AG10803 (cell line): ENCODE data around the gene RABGGTA.

Experiments
- DNase-seq: peaks from one replicate; pipeline ENCODE4 v3.0.0; 2010; ENCODE audit warnings: low read depth
- H3K4me3 ChIP-seq: 2 replicates; pipeline ENCODE4 v1.5.1; 2011; ENCODE audit warnings: mild to moderate bottlenecking, low read length, control low read depth
- TF ChIP-seq, protein P1 (sequence below): conservative IDR thresholded peaks from 2 replicates; pipeline ENCODE4 v1.5.1; 2011; ENCODE audit warnings: mild to moderate bottlenecking, low read length, control low read depth, inconsistent platforms

The RABGGTA gene

DNA sequence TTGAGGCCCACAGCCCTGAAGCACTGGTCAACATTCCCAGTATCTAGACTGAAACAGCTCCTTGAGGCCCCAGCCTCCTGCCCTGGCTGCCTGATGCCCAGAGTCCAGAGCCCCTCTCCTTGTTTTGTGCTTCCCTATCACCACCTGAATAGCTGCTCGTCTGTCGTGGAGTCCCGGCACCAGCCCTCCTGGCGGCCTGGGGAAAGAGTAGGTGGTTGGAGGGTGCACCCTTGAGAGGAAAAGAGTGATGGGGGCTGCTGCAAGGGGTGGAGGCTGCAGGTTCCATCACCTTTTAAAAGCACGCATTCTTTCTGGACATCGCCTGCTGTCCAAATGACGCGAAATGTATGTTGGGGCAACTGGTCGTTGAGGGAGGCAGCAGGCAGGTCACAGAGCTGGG, 3.2 kb downstream of the RABGGTA start:
- H3K4me3 ChIP-seq, result no peak overlapping the region
- TF ChIP-seq, protein P1, sequence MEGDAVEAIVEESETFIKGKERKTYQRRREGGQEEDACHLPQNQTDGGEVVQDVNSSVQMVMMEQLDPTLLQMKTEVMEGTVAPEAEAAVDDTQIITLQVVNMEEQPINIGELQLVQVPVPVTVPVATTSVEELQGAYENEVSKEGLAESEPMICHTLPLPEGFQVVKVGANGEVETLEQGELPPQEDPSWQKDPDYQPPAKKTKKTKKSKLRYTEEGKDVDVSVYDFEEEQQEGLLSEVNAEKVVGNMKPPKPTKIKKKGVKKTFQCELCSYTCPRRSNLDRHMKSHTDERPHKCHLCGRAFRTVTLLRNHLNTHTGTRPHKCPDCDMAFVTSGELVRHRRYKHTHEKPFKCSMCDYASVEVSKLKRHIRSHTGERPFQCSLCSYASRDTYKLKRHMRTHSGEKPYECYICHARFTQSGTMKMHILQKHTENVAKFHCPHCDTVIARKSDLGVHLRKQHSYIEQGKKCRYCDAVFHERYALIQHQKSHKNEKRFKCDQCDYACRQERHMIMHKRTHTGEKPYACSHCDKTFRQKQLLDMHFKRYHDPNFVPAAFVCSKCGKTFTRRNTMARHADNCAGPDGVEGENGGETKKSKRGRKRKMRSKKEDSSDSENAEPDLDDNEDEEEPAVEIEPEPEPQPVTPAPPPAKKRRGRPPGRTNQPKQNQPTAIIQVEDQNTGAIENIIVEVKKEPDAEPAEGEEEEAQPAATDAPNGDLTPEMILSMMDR, result no peak
- DNase-seq, result no peak

DNA sequence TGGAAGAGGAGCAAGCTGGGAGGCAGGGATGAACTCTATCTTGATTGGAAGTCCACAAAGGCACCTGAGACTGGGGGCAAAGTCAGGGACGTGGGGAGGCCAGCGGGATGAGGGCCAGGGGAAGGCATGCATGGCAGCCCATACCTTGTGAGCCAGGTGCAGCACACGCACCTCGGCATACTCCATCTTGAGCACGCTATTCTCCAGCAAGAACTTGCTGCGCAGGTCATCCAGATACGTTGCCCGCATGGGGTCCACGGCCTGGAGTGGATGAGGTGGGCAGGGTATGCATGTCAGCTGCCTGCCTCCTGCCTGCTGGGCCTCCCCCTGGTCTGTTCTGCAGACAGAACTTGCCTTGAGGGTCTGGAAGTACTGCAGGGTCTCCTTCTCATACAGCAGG, 3.9 kb downstream of the RABGGTA start:
- H3K4me3 ChIP-seq, result no peak overlapping the region
- TF ChIP-seq, protein P1, result no peak
- DNase-seq, result no peak

DNA sequence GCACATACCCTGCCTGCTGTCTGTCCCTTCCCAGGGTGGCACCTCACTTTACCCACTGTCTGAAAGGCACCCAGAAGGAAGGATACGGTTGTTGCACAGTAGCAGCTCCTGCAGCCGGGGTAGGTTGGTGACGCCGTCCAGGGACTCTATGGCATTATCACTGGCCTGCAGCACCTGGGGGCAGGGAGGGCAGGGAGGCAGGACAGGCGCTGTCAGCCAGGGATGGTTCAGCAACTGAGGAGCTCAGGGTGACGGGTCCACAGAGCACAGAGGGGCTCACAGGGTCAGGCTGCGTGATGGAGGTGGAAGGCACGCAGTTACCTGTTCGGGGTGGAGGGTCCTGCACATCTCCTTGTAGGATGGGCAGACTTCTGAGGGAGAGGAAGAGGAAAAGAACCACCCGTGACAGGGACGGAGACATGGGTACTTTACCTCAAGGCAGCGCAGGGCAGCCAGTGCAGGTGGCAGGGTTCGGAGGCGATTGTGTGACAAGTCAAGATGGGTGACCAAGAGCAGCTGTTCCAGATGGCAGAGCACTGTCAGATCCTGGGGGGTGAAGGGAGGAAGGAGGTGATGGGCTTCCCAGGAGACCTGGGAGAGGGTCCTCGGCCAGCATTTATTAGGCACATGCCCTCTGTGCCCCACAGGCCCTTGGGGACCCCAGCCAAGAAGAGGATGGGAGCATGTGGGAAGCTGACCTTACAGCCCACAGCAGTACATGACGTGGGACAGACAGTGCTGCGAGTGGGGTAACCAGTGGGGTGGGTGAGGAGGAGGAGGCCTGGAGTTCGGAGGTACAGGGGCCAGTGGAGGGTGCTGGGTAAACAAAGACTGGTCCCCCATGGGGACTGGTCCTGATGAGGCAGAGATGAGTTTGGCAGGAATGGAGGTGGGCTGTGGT, 4.8 kb downstream of the RABGGTA start:
- TF ChIP-seq, protein P1, result no peak
- DNase-seq, result no peak
- no peak overlapping the region for H3K4me3 ChIP-seq

DNA sequence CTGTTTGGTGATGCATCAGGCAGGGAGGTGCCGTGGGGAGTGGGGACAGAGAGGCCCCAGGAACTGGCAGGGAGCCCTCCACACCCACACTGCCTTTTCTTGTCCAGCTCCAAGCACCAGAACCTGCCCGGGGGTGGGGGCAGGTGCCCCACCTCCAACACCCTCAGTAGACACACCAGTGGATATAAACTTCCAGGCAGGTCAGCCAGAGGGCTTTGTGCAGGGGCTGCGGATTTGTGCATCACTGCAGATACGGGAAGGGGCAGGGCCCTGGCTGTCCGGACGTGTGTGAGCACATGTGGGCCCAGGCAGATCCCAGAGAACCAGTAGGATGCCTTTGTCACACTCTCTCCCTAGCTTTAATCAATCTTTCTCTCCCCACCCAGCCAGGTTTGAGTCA, 7.1 kb downstream of the RABGGTA start:
- TF ChIP-seq, protein P1, result no peak
- H3K4me3 ChIP-seq, result no peak overlapping the region
- DNase-seq, result no peak

DNA sequence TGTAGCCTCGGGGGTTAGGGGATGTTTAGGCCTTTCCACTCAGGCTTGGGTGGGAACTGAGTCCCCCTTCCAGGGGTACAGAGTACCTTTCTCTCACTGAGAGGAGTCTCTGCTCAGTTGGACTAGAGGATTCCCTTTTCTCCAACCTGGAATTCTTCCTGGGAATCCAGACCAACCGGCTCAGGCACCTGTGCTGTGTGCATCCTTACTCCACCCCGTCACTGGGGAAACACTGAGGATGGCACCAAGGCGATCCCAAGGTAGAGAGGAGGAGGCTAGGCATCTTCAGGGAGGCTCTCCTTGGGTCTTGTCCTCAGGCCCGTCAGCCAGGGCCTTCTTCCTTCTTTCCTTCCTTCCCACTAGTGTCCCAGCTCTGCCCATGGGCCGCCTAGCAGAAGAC, 7.5 kb downstream of the RABGGTA start:
- H3K4me3 ChIP-seq, result no peak overlapping the region
- TF ChIP-seq, protein P1, result no peak
- DNase-seq, result no peak

DNA sequence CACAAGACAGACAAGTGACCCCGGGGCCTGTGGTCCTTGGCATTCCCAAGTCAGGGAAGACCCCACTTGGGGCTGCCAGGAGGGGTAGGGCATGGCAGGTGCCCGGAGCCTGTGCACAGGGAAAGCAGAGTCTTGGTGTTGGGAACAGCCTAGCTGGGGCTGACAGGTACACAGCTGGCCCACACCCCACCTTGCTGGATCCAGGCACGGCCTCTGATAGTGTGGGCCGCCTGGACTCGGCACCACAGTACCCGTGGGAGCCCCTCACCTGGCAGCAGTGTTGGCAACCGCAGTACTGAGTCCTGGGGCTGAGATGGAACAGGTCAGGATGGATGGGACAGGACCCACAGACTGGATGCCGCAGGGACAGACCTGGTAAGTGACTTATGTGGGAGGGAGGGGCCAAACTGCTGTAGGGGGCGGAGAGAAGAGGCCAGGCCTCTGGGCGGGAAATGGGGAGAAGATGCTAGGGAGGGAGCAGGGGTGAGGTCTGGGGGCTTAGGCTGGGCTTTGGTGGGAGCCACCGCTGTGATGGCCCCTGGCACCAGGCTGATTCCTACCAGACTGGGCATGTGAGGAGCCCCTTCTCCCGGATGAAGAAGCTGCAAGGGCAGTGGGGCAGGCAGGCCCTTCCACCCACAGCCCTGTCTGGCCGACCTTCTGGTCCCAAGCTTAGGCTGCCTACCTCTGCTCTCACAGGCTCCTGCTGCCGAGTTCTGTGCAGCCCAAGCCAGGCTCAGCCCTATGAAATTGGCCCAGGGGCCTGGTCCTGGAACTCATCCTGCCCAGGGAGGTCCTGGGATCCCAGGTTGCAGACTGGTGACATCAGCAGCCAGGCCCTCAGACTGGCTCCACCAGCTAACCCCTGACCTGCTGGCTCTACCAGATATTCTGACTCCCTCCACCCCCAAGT, 8.3 kb downstream of the RABGGTA start, which contains the start of gene TGM1:
Gene TGM1, minus strand, starts transcription at position 357 of the 913 bp plus-strand sequence. CDS start 825 bp downstream, outside the sequence.
- TF ChIP-seq, protein P1, result no peak
- no peak for DNase-seq
- no peak within 1 kb of the TSS for H3K4me3 ChIP-seq
